Coronary artery (tissue), 2 donors: ENCODE results near the gene CEP72.

ENCODE experiments used
- DNase-seq: peaks from one replicate; pipeline ENCODE4 v3.0.0-alpha.2; 2017; ENCODE audit warnings: low spot score
- H3K27ac ChIP-seq, 2 donors: fragments of 200-600 bp; sonication (generic); one replicate each; pipeline ENCODE4 v1.5.1; 2016 to 2019
- H3K4me3 ChIP-seq: fragments of 200-600 bp; sonication (generic); 2 replicates; pipeline ENCODE4 v1.5.1; 2016; ENCODE audit warnings: mild to moderate bottlenecking, moderate library complexity
- CTCF ChIP-seq: fragments of 200-600 bp; sonication (generic); IDR thresholded peaks from one replicate; pipeline ENCODE4 v1.5.1; 2019; ENCODE audit warnings: antibody characterized with exemption

The CEP72 gene

GRCh38 chr5:652023-652515 lies 39.9 kb downstream of the CEP72 start:
- Histone ChIP-seq H3K4me3 (no peak overlapping the region), H3K27ac (no peak overlapping the region)
- TF ChIP-seq CTCF, result no peak
- DNase-seq, result no peak

GRCh38 chr5:652773-653350 lies 40.7 kb downstream of the CEP72 start:
- no peak for DNase-seq
- Histone ChIP-seq H3K27ac (no peak overlapping the region), H3K4me3 (no peak overlapping the region)
- TF ChIP-seq CTCF, result no peak

- DNase-seq, result no peak
Measured at GRCh38 chr5:654071-654778, 42.1 kb downstream of the CEP72 start.

GRCh38 chr5:655406-655805 lies 43.3 kb downstream of the CEP72 start:
- H3K4me3 ChIP-seq, result no peak overlapping the region
- no peak for TF ChIP-seq CTCF
- no peak overlapping the region for H3K27ac ChIP-seq
- no peak for DNase-seq

More at GRCh38 chr5:654071-654778, 42.1 kb downstream of the CEP72 start:
- no peak for TF ChIP-seq CTCF
- H3K4me3 ChIP-seq, result no peak overlapping the region
- no peak overlapping the region for H3K27ac ChIP-seq

- no peak for TF ChIP-seq CTCF
Measured at GRCh38 chr5:657570-657969, 45.4 kb downstream of the CEP72 start.

GRCh38 chr5:658103-658502 lies 46.0 kb downstream of the CEP72 start:
- TF ChIP-seq CTCF, result no peak
- Histone ChIP-seq H3K4me3 (no peak overlapping the region), H3K27ac (no peak overlapping the region)
- DNase-seq, result no peak

More at GRCh38 chr5:657570-657969, 45.4 kb downstream of the CEP72 start:
- no peak for DNase-seq
- Histone ChIP-seq H3K4me3 (no peak overlapping the region), H3K27ac (no peak overlapping the region)
